Tibial artery (tissue), 4 donors: ENCODE measurements around the gene THADA.

Source experiments
- DNase-seq, 2 donors: peaks; one replicate each; pipeline ENCODE4 v3.0.0-alpha.2; 2019
- H3K27ac ChIP-seq, 2 donors: fragments of 200-600 bp; sonication (generic) in 1 of 2; 1 replicate in 1 of 2; 2 replicates in 1 of 2; pipeline ENCODE4 v1.5.1; 2018 to 2019; ENCODE audit warnings: mild to moderate bottlenecking in 1 of 2
- H3K27me3 ChIP-seq, 2 donors: fragments of 200-600 bp; sonication (generic) in 1 of 2; one replicate each; pipeline versions ENCODE4 v1.5.1 to v1.6.0; 2016 to 2019
- H3K36me3 ChIP-seq, 3 donors: fragments of 200-600 bp; sonication (generic) in 2 of 3; one replicate each; pipeline ENCODE4 v1.5.1; 2016 to 2019; ENCODE audit warnings: mild to moderate bottlenecking in 2 of 3
- H3K4me1 ChIP-seq, 4 donors: fragments of 200-600 bp; sonication (generic) in 2 of 4; 1 replicate in 3 of 4; 2 replicates in 1 of 4; pipeline ENCODE4 v1.5.1; 2016 to 2019
- H3K4me3 ChIP-seq, 2 donors: fragments of 200-600 bp; sonication (generic) in 1 of 2; 1 replicate in 1 of 2; 2 replicates in 1 of 2; pipeline ENCODE4 v1.5.1; 2018 to 2019; ENCODE audit warnings: mild to moderate bottlenecking in 2 of 2
- H3K9me3 ChIP-seq, 3 donors: fragments of 200-600 bp; sonication (generic) in 1 of 3; one replicate each; pipeline ENCODE4 v1.5.1; 2016 to 2019
- intact Hi-C: fragments of 100-400 bp; cut with DNase I; formaldehyde crosslinking; loops from one replicate; pipeline ENCODE4 v1.15.0; 2023; ENCODE audit warnings: low total_unique reads
- TF ChIP-seq, protein P1 (sequence below), 2 experiments: fragments of 200-600 bp in 1 of 2; fragments of 450-650 bp in 1 of 2; IDR thresholded peaks; one replicate each; pipeline ENCODE4 v1.5.1; 2017 to 2019; ENCODE audit warnings: antibody characterized with exemption in 2 of 2, mild to moderate bottlenecking in 1 of 2, moderate library complexity in 1 of 2

Gene THADA

DNA sequence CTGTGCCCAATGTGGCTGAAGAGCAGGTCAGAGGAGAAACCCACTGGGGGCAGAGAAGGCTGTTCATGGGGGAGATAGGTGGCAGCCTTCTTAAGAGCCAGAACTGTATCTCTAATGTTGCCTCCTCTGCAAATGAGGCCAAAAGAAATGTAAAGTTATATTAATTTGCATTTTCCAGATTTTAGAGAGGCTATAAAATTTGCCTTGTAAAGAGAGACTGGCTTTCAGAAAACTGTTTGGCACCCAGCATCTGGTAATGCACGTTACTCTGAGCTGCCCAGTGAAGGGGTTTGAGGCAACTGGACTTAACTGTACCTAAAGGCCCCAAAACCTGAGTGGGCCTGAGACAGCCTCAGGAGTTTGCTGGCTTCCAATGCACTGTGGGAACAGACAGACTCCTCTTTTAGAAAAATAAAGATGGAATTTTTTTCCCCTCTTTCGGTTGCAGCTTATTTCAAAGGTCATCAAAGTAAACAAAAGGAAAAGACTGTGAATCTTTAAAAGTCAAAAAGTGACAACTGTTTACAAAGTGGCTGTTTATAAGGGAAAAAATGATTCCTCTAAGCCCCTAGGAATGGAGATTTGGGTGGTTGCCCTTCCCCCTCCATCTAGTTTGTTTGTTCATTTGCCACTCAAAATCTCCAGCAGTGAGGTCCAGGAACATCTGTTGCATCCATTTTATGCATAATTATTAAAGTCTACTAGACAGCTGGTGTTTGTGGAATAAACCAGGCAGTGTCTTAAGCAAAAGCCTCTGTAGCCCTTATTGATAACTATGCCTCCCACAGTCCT lies 237.2 kb downstream of the THADA start:
- intact Hi-C loops = no loop called here
- H3K9me3 ChIP-seq = no peaks in the 10 kb centered on the region
- no peaks in the 10 kb centered on the region for H3K36me3 ChIP-seq
- no peaks in the 10 kb centered on the region for H3K27me3 ChIP-seq
- H3K4me3 ChIP-seq = no peak overlapping the region
- DNase-seq = no peak
- H3K27ac ChIP-seq = no peak overlapping the region
- peaks cover 0 to 12% (median 6%) of the 10 kb centered on the region in 4 donors for H3K4me1 ChIP-seq
- TF ChIP-seq, protein P1, sequence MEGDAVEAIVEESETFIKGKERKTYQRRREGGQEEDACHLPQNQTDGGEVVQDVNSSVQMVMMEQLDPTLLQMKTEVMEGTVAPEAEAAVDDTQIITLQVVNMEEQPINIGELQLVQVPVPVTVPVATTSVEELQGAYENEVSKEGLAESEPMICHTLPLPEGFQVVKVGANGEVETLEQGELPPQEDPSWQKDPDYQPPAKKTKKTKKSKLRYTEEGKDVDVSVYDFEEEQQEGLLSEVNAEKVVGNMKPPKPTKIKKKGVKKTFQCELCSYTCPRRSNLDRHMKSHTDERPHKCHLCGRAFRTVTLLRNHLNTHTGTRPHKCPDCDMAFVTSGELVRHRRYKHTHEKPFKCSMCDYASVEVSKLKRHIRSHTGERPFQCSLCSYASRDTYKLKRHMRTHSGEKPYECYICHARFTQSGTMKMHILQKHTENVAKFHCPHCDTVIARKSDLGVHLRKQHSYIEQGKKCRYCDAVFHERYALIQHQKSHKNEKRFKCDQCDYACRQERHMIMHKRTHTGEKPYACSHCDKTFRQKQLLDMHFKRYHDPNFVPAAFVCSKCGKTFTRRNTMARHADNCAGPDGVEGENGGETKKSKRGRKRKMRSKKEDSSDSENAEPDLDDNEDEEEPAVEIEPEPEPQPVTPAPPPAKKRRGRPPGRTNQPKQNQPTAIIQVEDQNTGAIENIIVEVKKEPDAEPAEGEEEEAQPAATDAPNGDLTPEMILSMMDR (IDR thresholded peaks at IDR 0.05) = no peak

DNA sequence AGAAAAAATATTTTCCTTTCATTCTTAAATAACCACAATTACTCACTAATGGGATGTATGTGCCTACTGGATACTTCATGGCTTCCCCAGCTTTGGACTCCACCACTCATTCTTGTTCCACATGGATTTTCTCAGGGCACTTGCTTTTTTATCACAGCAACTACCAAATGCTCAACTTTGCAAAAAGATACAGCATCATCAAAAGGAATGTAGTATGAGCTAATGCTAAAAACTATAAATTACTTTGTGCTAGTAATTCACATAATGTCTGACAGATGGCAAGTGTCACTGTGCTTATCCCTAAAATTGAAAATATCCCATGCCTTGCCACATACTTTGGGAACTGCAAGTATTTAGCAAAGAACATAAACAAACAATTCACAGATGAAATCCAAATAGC lies 239.1 kb downstream of the THADA start:
- H3K27ac ChIP-seq = no peak overlapping the region
- H3K27me3 ChIP-seq = no peaks in the 10 kb centered on the region
- no peaks in the 10 kb centered on the region for H3K9me3 ChIP-seq
- no peak overlapping the region for H3K4me3 ChIP-seq
- H3K4me1 ChIP-seq = peaks cover 0 to 12% (median 6%) of the 10 kb centered on the region in 4 donors
- TF ChIP-seq, protein P1 (IDR thresholded peaks at IDR 0.05) = no peak
- intact Hi-C loops = no loop called here
- no peaks in the 10 kb centered on the region for H3K36me3 ChIP-seq
- no peak for DNase-seq

- Histone ChIP-seq H3K27me3 (no peaks in the 10 kb centered on the region), H3K27ac (no peak overlapping the region), H3K9me3 (no peaks in the 10 kb centered on the region), H3K4me3 (no peak overlapping the region), H3K4me1 (peaks cover 0 to 17% (median 8%) of the 10 kb centered on the region in 4 donors), H3K36me3 (no peaks in the 10 kb centered on the region)
- no peak for DNase-seq
- intact Hi-C loops = no loop called here
- TF ChIP-seq, protein P1 (IDR thresholded peaks at IDR 0.05) = no peak
Observed at GRCh38 chr2:43355399-43355798, 240.4 kb downstream of the THADA start.

- Histone ChIP-seq H3K4me1 (peaks cover 0 to 62% (median 46%) of the 10 kb centered on the region in 4 donors), H3K4me3 (no peak overlapping the region), H3K27ac (peak overlapping the region; percentile 76 to 83), H3K9me3 (no peaks in the 10 kb centered on the region), H3K27me3 (no peaks in the 10 kb centered on the region), H3K36me3 (no peaks in the 10 kb centered on the region)
- TF ChIP-seq, protein P1 (IDR thresholded peaks at IDR 0.05) = no peak
- DNase-seq = no peak
- intact Hi-C loops = loop anchor here (10.0 kb wide), 1 partner anchor 45 kb away; no protein-coding TSS in a partner anchor
Observed at GRCh38 chr2:43349904-43350303, 245.9 kb downstream of the THADA start.

DNA sequence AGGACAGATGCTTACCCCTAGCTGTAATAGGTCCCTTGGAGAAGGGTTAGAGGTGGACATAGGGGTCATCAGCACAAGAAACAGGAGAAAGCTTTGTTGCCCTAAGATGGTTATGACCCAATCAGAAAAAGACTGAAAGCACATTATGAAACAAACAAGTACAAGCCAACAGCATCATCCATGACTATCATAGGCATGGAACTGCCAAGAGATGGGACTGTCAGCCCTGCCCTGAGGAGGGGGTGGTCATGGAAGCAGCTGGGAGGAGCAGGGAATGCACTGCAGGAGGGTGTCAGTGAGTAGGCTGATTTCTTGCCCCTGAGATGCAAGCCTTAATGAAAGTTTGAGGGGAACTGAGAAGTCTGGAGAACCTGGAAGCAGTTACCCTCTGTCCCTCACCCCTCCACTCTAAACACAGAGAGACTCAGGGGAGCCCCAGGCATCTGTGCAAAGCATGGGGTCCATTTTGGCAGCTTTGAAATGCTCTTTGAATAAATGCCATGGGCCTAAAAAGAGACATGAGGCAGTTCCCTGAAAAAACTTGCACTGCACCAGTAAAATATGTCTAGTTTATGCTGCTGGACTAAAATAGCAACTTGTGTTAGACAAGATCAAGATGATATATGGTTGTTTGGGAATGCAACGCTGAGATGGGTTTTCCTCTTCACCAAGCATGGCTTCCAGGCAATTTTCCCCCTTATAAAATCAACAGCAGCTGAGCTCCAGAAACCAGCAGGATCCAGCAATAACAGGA lies 246.8 kb downstream of the THADA start:
- Histone ChIP-seq H3K4me3 (no peak overlapping the region), H3K27me3 (no peaks in the 10 kb centered on the region), H3K9me3 (no peaks in the 10 kb centered on the region), H3K27ac (peak overlapping the region; percentile 76 to 83), H3K36me3 (no peaks in the 10 kb centered on the region), H3K4me1 (peaks cover 0 to 71% (median 54%) of the 10 kb centered on the region in 4 donors)
- DNase-seq = no peak
- intact Hi-C loops = loop anchor here (10.0 kb wide), 1 partner anchor 46 kb away; no protein-coding TSS in a partner anchor
- TF ChIP-seq, protein P1 (IDR thresholded peaks at IDR 0.05) = no peak
